Neural crest cell (in vitro differentiated cells): ENCODE data around the gene SCMH1. TPM values are rescaled to one million over a fixed set of nuclear protein-coding genes. Genes with fewer than 3 reads are reported as not detected.

Source experiments
- DNase-seq: peaks from one replicate; pipeline ENCODE4 v3.0.0; 2021; ENCODE audit warnings: low read depth, mixed read lengths, low spot score
- H3K27ac Mint-ChIP-seq: one replicate; pipeline ENCODE4 v1.8.0; 2021; ENCODE audit warnings: mild to moderate bottlenecking, mixed read lengths; ENCODE audit not compliant: unreplicated experiment
- H3K27me3 Mint-ChIP-seq: 2 replicates; pipeline ENCODE4 v1.8.0; 2021; ENCODE audit warnings: low read depth, mild to moderate bottlenecking, mixed read lengths
- H3K36me3 Mint-ChIP-seq: 2 replicates; pipeline ENCODE4 v1.8.0; 2021; ENCODE audit warnings: low read depth, mild to moderate bottlenecking, mixed read lengths
- H3K4me1 Mint-ChIP-seq: 2 replicates; pipeline ENCODE4 v1.8.0; 2021; ENCODE audit warnings: mixed read lengths
- H3K4me3 Mint-ChIP-seq: one replicate; pipeline ENCODE4 v1.8.0; 2021; ENCODE audit warnings: mild to moderate bottlenecking, mixed read lengths
- H3K9me3 Mint-ChIP-seq: 2 replicates; pipeline ENCODE4 v1.8.0; 2021; ENCODE audit warnings: mixed read lengths
- total RNA-seq: library from RNA; stranded (reverse); gene quantifications from 2 replicates; pipeline ENCODE4 v1.2.1, GENCODE V29; 2021
- TF ChIP-seq, protein P1 (sequence below): fragments of 200-600 bp; sonication (generic); conservative IDR thresholded peaks from 2 replicates; pipeline ENCODE4 v1.5.0; 2021; ENCODE audit warnings: antibody characterized with exemption, mild to moderate bottlenecking

The SCMH1 gene
- total RNA-seq, 1 donor from 2014 or later: 50.6 TPM

- Mint-ChIP-seq H3K27ac (no peak overlapping the region), H3K4me1 (peaks cover 27% of the 10 kb centered on the region), H3K27me3 (no peaks in the 10 kb centered on the region), H3K4me3 (peak overlapping the region; percentile 29), H3K36me3 (peaks cover 23% of the 10 kb centered on the region), H3K9me3 (no peaks in the 10 kb centered on the region)
- TF ChIP-seq, protein P1, sequence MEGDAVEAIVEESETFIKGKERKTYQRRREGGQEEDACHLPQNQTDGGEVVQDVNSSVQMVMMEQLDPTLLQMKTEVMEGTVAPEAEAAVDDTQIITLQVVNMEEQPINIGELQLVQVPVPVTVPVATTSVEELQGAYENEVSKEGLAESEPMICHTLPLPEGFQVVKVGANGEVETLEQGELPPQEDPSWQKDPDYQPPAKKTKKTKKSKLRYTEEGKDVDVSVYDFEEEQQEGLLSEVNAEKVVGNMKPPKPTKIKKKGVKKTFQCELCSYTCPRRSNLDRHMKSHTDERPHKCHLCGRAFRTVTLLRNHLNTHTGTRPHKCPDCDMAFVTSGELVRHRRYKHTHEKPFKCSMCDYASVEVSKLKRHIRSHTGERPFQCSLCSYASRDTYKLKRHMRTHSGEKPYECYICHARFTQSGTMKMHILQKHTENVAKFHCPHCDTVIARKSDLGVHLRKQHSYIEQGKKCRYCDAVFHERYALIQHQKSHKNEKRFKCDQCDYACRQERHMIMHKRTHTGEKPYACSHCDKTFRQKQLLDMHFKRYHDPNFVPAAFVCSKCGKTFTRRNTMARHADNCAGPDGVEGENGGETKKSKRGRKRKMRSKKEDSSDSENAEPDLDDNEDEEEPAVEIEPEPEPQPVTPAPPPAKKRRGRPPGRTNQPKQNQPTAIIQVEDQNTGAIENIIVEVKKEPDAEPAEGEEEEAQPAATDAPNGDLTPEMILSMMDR: no peak
- DNase-seq: no peak
Observed at GRCh38 chr1:40984066-40984465, 258.0 kb downstream of the SCMH1 start.

DNA sequence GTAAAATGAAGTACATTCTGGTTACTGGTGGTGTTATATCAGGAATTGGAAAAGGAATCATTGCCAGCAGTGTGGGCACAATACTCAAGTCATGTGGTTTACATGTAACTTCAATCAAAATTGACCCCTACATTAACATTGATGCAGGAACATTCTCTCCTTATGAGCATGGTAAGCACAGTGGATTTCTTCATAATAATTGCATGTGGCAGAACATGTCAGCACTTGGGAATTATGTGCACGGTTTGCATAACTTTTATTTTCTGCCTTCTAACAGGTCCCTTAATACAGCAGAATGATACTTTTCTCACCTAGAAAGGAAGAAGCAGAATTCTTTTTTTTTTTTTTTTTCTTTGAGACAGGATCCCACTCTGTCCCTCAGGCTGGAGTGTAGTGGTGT, 258.8 kb downstream of the SCMH1 start:
- Mint-ChIP-seq H3K27me3 (no peaks in the 10 kb centered on the region), H3K4me3 (peak overlapping the region; percentile 60), H3K27ac (no peak overlapping the region), H3K9me3 (no peaks in the 10 kb centered on the region), H3K4me1 (peaks cover 30% of the 10 kb centered on the region), H3K36me3 (peaks cover 17% of the 10 kb centered on the region)
- TF ChIP-seq, protein P1: no peak
- DNase-seq: no peak

- Mint-ChIP-seq H3K27ac (no peak overlapping the region), H3K36me3 (peaks cover 15% of the 10 kb centered on the region), H3K27me3 (no peaks in the 10 kb centered on the region), H3K4me3 (peak overlapping the region; percentile 95), H3K4me1 (peaks cover 30% of the 10 kb centered on the region), H3K9me3 (no peaks in the 10 kb centered on the region)
- TF ChIP-seq, protein P1: no peak
- no peak for DNase-seq
Observed at GRCh38 chr1:40982721-40983120, 259.4 kb downstream of the SCMH1 start.

- H3K36me3 Mint-ChIP-seq: peaks cover 12% of the 10 kb centered on the region
- H3K4me1 Mint-ChIP-seq: peaks cover 30% of the 10 kb centered on the region
- H3K4me3 Mint-ChIP-seq: peak overlapping the region; percentile 95
- peaks cover 3% of the 10 kb centered on the region for H3K9me3 Mint-ChIP-seq
- DNase-seq: no peak
- TF ChIP-seq, protein P1: no peak
- H3K27me3 Mint-ChIP-seq: no peaks in the 10 kb centered on the region
- peak overlapping the region; percentile 14 for H3K27ac Mint-ChIP-seq
Observed at GRCh38 chr1:40981691-40982448, 260.2 kb downstream of the SCMH1 start.

DNA sequence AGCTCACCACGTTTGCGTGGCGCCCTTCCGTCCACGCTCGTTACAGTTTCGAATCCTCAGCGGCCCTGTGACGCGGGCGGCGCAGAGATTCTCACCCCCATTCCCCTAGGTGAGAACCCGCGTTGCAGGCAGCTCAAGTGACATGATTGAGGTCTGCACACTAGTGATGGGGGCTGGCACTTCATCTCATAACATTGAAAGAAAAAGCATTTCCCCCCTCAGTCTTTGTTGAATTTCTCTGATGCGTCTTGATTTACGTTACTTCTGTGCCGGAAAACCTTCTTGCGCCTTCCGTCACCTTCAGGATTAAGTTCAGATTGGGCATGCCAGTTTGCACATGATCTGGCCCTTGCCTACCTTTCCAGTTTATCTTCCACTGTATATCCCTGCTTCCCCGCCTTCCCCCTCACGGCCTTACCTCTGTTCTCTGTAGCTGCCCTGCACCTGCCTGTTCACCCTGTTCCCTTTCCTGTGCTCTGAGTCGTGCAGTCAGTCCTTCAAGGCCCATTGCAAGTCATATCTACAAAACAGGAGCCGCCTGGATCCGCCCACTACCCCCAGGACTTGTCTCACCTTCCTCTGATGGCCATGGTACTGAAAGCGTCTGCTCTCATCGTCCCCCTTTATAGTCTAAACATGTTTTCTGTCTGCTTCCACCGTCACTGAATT, 261.5 kb downstream of the SCMH1 start:
- peaks cover 30% of the 10 kb centered on the region for H3K4me1 Mint-ChIP-seq
- H3K27me3 Mint-ChIP-seq: no peaks in the 10 kb centered on the region
- H3K4me3 Mint-ChIP-seq: peak overlapping the region; percentile 95
- H3K27ac Mint-ChIP-seq: peak overlapping the region; percentile 97
- peaks cover 7% of the 10 kb centered on the region for H3K36me3 Mint-ChIP-seq
- TF ChIP-seq, protein P1: no peak
- peaks cover 5% of the 10 kb centered on the region for H3K9me3 Mint-ChIP-seq
- DNase-seq: peak; percentile 12
